Ovary (tissue), 9 donors: ENCODE data around the gene TGFB2. TPM values are rescaled to one million over a fixed set of nuclear protein-coding genes. Genes with fewer than 3 reads are reported as not detected.

Experiments used
- DNase-seq, 5 donors: peaks; one replicate each; pipeline ENCODE4 v3.0.0-alpha.2; 2019 to 2020
- H3K27ac ChIP-seq, 2 donors: fragments of 200-600 bp; one replicate each; pipeline versions ENCODE4 v1.5.1 to v1.8.0; 2019 to 2022
- H3K27me3 ChIP-seq: fragments of 200-600 bp; one replicate; pipeline ENCODE4 v1.8.0; 2022
- H3K36me3 ChIP-seq: fragments of 200-600 bp; sonication (generic); one replicate; pipeline ENCODE4 v1.5.1; 2019
- H3K4me1 ChIP-seq: one replicate; pipeline ENCODE4 v1.8.1; 2013; ENCODE audit warnings: mild to moderate bottlenecking, moderate library complexity; ENCODE audit not compliant: insufficient read depth
- H3K4me3 ChIP-seq: fragments of 200-600 bp; sonication (generic); one replicate; pipeline ENCODE4 v1.5.1; 2017
- H3K9me3 ChIP-seq, 2 donors: fragments of 200-600 bp in 1 of 2; sonication (generic) in 1 of 2; one replicate each; pipeline versions ENCODE4 v1.5.1 to v1.8.1; 2013 to 2019; ENCODE audit warnings: mild to moderate bottlenecking in 1 of 2, moderate library complexity in 1 of 2
- EP300 ChIP-seq: sonication (generic); formaldehyde crosslinking; IDR thresholded peaks from one replicate; pipeline ENCODE4 v1.6.1; 2017; ENCODE audit warnings: antibody characterized with exemption
- POLR2A ChIP-seq: fragments of 450-650 bp; IDR thresholded peaks from one replicate; pipeline ENCODE4 v1.6.1; 2017; ENCODE audit warnings: antibody characterized with exemption, mild to moderate bottlenecking, moderate library complexity
- WGBS, 3 donors: extraction: QIAGEN DNeasy Blood & Tissue Kit in 1 of 3; methylation state at CpG; one replicate each; pipeline versions ENCODE4 v1.1.5 to v1.1.7; 2013 to 2017; 5-methylcytosine and 5-hydroxymethylcytosine counted together
- intact Hi-C, 4 donors: fragments of 100-400 bp; cut with DNase I; formaldehyde crosslinking; loops; one replicate each; pipeline versions ENCODE4 v1.11.0 to v1.15.1; 2022 to 2023
- polyA plus RNA-seq, 2 donors: library from polyadenylated mRNA; stranded (reverse); fragments of 200-250 nt in 1 of 2; fragments of 350-450 nt in 1 of 2; fragmentation: Illumina TruSeq in 1 of 2; extraction: RNeasy Lipid Tissue Mini Kit (QIAGEN cat#74804) in 1 of 2; gene quantifications; one replicate each; pipeline ENCODE4 v1.2.3, GENCODE V29; 2013 to 2014
- total RNA-seq, 7 donors: library from RNA; depleted of rRNA in 2 of 7; stranded (reverse); fragments of >200 nt in 2 of 7; fragmentation: NEBNext Ultra II Directional in 3 of 7; extraction: Animal tissue kit (Norgen Biotek cat#: 25700) in 3 of 7; gene quantifications; one replicate each; pipeline versions ENCODE4 v1.1.0 to v1.2.4, GENCODE V29; 2016 to 2023
- TF ChIP-seq, protein P1 (sequence below), 3 donors: fragments of 450-650 bp in 2 of 3; fragments of 200-600 bp in 1 of 3; IDR thresholded peaks; one replicate each; pipeline versions ENCODE4 v1.5.1 to v1.8.0; 2016 to 2022; ENCODE audit warnings: antibody characterized with exemption in 3 of 3, mild to moderate bottlenecking in 1 of 3
- donor health status: DM: no; HTN: no; CAD: no; lungs with moderate emphysema.
- donor health status: DM: no; HTN: no; CAD: no.
- donor health status: Bipolar disorder and iron deficiency.
- donor health status: DM: yes; HTN: yes; CAD: no.
- donor health status: DM: no; HTN: no; CAD: no.
- donor health status: DM: yes; HTN: yes; CAD: no.

The TGFB2 gene
- total and polyA plus RNA-seq, 9 donors = 3.8 to 29.4 (median 9.3) TPM

DNA sequence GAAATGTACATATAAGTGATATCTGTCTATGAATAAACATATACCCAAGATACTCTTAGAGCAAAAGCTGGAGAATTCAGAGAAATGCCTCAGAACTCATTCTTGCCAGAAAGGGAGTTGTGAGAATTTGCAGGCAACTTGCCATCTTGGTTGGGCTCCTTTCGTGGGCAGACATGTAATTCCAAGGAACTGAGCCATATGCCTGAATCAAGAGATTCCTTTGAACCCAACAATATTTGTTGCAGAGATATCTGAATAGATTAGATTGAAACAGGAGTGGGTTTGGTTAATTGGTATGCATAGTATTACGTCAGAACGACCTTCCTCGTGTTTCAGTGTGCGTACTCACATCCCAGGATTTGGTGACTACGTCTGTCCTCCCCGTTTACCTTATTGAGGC lies 67.0 kb downstream of the TGFB2 start:
- intact Hi-C loops = no loop called here
- Histone ChIP-seq H3K36me3 (no peaks in the 10 kb centered on the region), H3K9me3 (no peaks in the 10 kb centered on the region), H3K27ac (no peak overlapping the region), H3K4me1 (no peaks in the 10 kb centered on the region), H3K27me3 (no peaks in the 10 kb centered on the region), H3K4me3 (no peak overlapping the region)
- 81 to 91% (median 87%) methylated on average over 7 of the region's 7 CpGs for WGBS, 3 donors
- TF ChIP-seq, protein P1, sequence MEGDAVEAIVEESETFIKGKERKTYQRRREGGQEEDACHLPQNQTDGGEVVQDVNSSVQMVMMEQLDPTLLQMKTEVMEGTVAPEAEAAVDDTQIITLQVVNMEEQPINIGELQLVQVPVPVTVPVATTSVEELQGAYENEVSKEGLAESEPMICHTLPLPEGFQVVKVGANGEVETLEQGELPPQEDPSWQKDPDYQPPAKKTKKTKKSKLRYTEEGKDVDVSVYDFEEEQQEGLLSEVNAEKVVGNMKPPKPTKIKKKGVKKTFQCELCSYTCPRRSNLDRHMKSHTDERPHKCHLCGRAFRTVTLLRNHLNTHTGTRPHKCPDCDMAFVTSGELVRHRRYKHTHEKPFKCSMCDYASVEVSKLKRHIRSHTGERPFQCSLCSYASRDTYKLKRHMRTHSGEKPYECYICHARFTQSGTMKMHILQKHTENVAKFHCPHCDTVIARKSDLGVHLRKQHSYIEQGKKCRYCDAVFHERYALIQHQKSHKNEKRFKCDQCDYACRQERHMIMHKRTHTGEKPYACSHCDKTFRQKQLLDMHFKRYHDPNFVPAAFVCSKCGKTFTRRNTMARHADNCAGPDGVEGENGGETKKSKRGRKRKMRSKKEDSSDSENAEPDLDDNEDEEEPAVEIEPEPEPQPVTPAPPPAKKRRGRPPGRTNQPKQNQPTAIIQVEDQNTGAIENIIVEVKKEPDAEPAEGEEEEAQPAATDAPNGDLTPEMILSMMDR (IDR thresholded peaks at IDR 0.05) = no peak
- TF ChIP-seq EP300 = no peak
- DNase-seq = no peak

DNA sequence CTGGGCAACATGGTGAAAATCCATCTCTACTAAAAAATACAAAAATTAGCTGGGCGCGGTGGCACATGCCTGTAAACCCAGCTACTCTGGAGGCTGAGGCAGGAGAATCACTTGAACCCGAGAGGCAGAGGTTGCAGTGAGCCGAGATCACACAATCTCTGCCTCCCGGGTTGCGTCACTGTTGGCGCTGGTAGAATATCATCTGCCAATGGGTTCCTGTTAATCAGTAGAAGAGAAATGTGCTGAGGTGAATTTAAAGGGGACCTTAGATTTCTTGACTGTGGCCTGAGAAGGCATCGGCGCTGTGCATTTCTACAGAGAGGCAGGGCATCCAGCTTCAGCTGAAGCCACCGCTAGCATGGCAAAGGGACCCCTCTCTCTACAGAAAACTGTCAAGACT lies 68.0 kb downstream of the TGFB2 start:
- no peak overlapping the region for H3K4me3 ChIP-seq
- 96 to 99% (median 98%) methylated on average over 10 of the region's 10 CpGs for WGBS, 3 donors
- no peak overlapping the region for H3K27ac ChIP-seq
- H3K27me3 ChIP-seq = no peaks in the 10 kb centered on the region
- DNase-seq = no peak
- no peak for TF ChIP-seq EP300
- no peak for TF ChIP-seq POLR2A
- TF ChIP-seq, protein P1 (IDR thresholded peaks at IDR 0.05) = no peak
- no peaks in the 10 kb centered on the region for H3K9me3 ChIP-seq
- no peaks in the 10 kb centered on the region for H3K36me3 ChIP-seq
- H3K4me1 ChIP-seq = no peaks in the 10 kb centered on the region
- intact Hi-C loops = no loop called here

DNA sequence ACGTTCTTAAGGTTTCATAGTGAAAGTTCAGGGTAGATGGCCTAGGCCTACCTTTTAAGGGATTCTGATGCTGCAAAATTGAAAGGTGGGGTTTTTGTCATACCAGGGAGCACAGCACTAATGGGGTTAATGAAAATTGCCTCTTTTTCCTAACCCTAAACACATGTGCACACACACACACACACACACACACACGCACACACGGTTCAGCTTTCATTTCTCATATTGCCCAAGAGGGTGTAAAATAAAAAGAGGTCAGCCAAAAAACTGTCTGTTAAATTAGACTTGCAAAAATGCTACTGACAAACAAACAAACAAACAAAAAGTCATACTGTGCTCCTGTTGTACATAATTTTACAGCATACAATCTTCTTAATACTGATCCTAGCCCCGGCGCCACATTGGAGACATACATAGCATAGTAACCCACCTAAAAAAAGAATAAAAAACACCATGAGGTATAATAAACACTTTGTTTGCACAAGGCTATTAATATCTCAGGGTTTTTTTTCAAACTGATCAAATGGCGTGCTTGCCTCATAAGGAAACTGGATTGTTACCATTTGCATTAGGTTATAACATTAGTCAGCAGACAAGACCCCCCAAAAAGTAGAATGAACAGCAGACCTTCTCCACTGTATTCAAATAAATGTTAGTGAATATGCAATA lies 69.1 kb downstream of the TGFB2 start:
- Histone ChIP-seq H3K4me3 (no peak overlapping the region), H3K36me3 (no peaks in the 10 kb centered on the region), H3K9me3 (no peaks in the 10 kb centered on the region), H3K27me3 (no peaks in the 10 kb centered on the region), H3K4me1 (no peaks in the 10 kb centered on the region), H3K27ac (no peak overlapping the region)
- 87 to 90% (median 87%) methylated on average over 6 of the region's 6 CpGs for WGBS, 3 donors
- intact Hi-C loops = no loop called here
- no peak for TF ChIP-seq POLR2A
- TF ChIP-seq EP300 = no peak
- TF ChIP-seq, protein P1 (IDR thresholded peaks at IDR 0.05) = no peak
- DNase-seq = no peak

DNA sequence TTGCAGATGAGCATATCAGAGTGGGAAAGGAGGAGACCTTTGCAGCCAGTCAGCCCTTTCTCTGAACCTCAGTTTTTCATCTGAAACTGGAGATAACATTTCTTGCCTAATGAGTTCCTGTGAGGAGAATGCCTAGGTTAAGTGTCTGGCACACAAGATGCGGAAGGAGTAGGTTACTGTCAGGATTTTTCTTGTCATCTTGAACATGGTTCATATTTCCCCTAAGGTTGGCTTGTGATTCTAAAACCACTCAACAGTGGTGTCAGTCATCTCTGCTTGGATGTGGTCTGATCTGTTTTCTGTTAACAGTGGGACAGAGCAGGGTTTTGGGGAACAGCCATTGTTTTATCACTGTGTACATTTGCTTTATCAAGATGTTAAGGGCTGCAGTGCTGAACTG lies 70.6 kb downstream of the TGFB2 start:
- no peak overlapping the region for H3K4me3 ChIP-seq
- TF ChIP-seq, protein P1 (IDR thresholded peaks at IDR 0.05) = no peak
- TF ChIP-seq EP300 (no peak), POLR2A (no peak)
- H3K9me3 ChIP-seq = no peaks in the 10 kb centered on the region
- no peaks in the 10 kb centered on the region for H3K4me1 ChIP-seq
- H3K36me3 ChIP-seq = no peaks in the 10 kb centered on the region
- H3K27me3 ChIP-seq = no peaks in the 10 kb centered on the region
- H3K27ac ChIP-seq = no peak overlapping the region
- no peak for DNase-seq
- intact Hi-C loops = no loop called here
- WGBS, 3 donors = 90 to 98% (median 98%) methylated on average over 1 of the region's 1 CpG
